HL-60/S4 treated with retinoic acid at 250 ng/mL for 4 days and 3 days (cell line): ENCODE measurements around the gene FUT1.

ENCODE experiments used
- in situ Hi-C: fragments of 300-500 bp; cut with MboI; formaldehyde crosslinking; loops from 2 replicates; pipeline ENCODE4 v1.7.0; 2022; ENCODE audit warnings: low sequenced_read_pairs

Gene FUT1

GRCh38 chr19:48741129-48741999, 11.1 kb downstream of the FUT1 start:
- in situ Hi-C loops: no loop called here

- in situ Hi-C loops: no loop called here
These were observed 12.1 kb downstream of the FUT1 start, which contains the start of gene RASIP1 for GRCh38 chr19:48740164-48740972. TSS of gene RASIP1 (minus strand) at chr19:48740610. CDS start at chr19:48740282, 328 bp downstream.

- in situ Hi-C loops: no loop called here
These were observed 12.9 kb downstream of the FUT1 start for GRCh38 chr19:48739404-48740163.

- in situ Hi-C loops: no loop called here
These were observed 13.7 kb downstream of the FUT1 start for GRCh38 chr19:48738557-48739403.

GRCh38 chr19:48737360-48737998, 15.0 kb downstream of the FUT1 start:
- in situ Hi-C loops: no loop called here

GRCh38 chr19:48735031-48735615, 17.3 kb downstream of the FUT1 start:
- in situ Hi-C loops: no loop called here

- in situ Hi-C loops: no loop called here
These were observed 17.8 kb downstream of the FUT1 start for GRCh38 chr19:48734625-48735024.

- in situ Hi-C loops: no loop called here
These were observed 21.0 kb downstream of the FUT1 start for GRCh38 chr19:48731452-48731851.

GRCh38 chr19:48728911-48729664, 23.4 kb downstream of the FUT1 start:
- in situ Hi-C loops: no loop called here

- in situ Hi-C loops: no loop called here
These were observed 25.9 kb downstream of the FUT1 start for GRCh38 chr19:48726556-48726955.

- in situ Hi-C loops: no loop called here
These were observed 27.4 kb downstream of the FUT1 start for GRCh38 chr19:48724796-48725753.

- in situ Hi-C loops: no loop called here
These were observed 30.2 kb downstream of the FUT1 start for GRCh38 chr19:48722196-48722708.

GRCh38 chr19:48720613-48721296, 31.7 kb downstream of the FUT1 start:
- in situ Hi-C loops: no loop called here

- in situ Hi-C loops: no loop called here
These were observed 32.2 kb downstream of the FUT1 start for GRCh38 chr19:48720251-48720612.

GRCh38 chr19:48719263-48720171, 32.9 kb downstream of the FUT1 start, which contains the start of gene MAMSTR:
TSS of gene MAMSTR (minus strand) at chr19:48719725. CDS start at chr19:48719031, 694 bp downstream.
- in situ Hi-C loops: no loop called here
